Activated CD4-positive, CD25-positive, alpha-beta regulatory T cell treated with anti-CD3 and anti-CD28 coated beads, Interleukin-2, amount 50 U/mL, for 16 hours (primary cell): Measurements from ENCODE around the gene DENR.
"Not testable (repeated sequence)": the region's sequence is repeated elsewhere in the genome, so short reads cannot be mapped to it uniquely, and the experiment has no call there.

ENCODE experiments used
- DNase-seq: peaks from one replicate; pipeline ENCODE4 v3.0.0-alpha.2; 2020; ENCODE audit warnings: low read depth, low spot score

DENR gene, protein sequence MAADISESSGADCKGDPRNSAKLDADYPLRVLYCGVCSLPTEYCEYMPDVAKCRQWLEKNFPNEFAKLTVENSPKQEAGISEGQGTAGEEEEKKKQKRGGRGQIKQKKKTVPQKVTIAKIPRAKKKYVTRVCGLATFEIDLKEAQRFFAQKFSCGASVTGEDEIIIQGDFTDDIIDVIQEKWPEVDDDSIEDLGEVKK

GRCh38 chr12:122752464-122753318, at the start of gene DENR:
TSS of gene DENR (plus strand) at chr12:122752824. CDS start at chr12:122753702, 878 bp downstream.
- peak; percentile 98 for DNase-seq

DNA sequence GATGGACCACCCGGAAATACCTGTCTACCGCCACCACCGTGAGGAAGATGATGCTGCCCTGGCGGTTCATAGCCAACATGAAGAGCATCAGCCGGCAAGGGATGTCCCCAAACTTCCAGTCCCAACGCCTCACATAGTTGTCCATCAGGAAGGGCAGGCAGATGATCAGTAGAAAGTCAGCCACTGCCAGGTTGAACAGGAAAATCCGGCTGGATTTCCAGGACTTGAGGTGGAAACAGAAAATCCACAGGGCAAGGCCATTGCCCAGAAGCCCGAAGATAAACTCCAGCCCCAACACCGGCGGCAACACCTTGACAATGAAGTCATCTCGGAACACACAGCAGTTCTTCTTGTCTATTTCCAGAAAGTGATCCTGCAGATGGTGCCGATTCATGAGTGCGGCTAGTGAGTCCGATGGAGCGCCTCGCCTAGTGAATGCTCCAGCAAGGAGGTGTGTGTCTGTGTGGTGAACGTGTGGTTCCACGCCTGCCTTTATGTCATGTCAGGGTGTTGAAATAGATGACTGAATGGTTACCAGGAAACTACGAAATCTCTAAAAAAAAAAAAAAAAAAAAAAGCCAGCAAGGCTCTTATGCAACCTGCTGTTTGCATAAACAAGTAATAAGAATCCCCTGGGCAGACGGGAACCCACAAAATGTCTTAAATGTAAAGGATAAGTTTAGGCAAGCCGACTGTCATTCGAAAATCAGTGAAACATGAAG, 49.6 kb upstream of the DENR start, which contains the start of gene HCAR2:
HCAR2 (minus strand) TSS at position 468 of the 722 bp plus-strand sequence; CDS start at position 394, 74 bp downstream.
- not testable (repeated sequence) for DNase-seq

DNA sequence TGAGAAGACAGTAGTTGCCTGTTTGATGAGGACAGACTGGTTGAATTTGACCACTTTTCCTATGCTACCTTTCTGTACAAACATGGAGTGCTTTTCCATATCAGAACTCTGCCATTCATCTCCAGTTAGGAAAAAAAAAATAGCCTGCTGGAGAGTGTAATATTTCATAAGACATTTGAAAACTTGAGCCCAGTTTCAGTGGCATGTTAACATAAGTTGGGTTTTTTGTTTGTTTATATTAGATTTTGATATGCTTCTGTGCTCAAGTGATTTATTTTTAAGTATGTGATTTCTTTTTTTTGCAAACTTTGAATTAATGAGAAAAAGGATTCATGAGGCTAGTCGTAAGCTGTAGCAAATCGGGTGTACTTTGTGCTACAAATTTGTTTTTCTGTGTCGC, 48.8 kb upstream of the DENR start:
- DNase-seq: not testable (repeated sequence)

GRCh38 chr12:122709287-122709686, 43.3 kb upstream of the DENR start:
- not testable (repeated sequence) for DNase-seq

DNA sequence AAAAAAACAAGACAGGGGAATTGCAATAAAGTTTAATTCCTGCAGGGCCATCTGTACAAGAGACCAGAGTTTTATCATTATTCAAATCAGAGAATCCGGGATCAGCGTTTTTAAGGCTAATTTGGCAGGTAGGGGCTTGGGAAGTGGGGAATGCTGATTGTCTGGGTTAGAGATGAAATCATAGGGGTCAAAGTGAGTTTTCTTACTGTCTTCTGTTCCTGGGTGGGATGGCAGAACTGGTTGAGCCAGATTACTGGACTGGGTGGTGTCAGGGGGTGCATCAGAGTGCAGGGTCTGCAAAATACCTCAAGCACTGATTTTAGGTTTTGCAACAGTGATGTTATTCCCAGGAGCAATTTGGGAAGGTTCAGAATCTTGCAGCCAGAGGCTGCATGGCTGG, 42.3 kb upstream of the DENR start:
- DNase-seq: not testable (repeated sequence)

- DNase-seq: not testable (repeated sequence)
These were observed 41.4 kb upstream of the DENR start for GRCh38 chr12:122711266-122711665.

DNA sequence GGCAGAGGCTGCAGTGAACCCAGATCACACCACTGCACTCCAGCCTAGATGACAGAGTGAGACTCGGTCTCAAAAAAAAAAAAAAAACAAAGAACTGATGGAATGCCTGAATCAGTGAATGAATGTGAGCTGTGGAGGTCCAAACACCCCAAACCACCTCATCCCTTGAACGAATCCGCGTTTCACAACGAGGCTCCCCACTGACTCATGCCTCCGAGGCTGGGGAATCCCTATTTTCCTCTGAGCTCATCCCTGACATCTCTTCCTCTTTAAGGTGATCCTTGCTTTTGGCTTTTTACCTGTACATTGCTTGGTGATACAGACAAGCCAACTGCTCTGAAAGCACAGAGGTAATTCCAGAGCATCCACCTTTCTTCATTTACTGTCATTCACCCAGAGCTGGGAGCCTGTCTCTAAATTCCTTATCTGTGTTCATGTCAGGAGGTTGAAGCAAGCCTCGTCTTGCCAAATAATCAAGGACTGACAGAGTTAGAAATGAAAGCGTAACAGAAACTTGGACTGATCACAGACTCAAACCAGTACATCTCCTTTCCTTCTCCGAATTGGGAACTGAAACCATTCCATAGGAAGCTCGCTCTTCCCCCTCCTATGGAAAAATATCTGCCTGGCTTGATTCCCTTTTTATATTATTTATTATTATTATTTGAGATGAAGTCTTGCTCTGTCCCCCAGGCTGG, 39.0 kb upstream of the DENR start:
- not testable (repeated sequence) for DNase-seq

- DNase-seq: not testable (repeated sequence)
These were observed 37.4 kb upstream of the DENR start for GRCh38 chr12:122715211-122715610.

GRCh38 chr12:122716658-122717057, 36.0 kb upstream of the DENR start, which contains the start of gene HCAR3:
TSS of gene HCAR3 (minus strand) at chr12:122716811. CDS start at chr12:122716737, 74 bp downstream.
- not testable (repeated sequence) for DNase-seq

DNA sequence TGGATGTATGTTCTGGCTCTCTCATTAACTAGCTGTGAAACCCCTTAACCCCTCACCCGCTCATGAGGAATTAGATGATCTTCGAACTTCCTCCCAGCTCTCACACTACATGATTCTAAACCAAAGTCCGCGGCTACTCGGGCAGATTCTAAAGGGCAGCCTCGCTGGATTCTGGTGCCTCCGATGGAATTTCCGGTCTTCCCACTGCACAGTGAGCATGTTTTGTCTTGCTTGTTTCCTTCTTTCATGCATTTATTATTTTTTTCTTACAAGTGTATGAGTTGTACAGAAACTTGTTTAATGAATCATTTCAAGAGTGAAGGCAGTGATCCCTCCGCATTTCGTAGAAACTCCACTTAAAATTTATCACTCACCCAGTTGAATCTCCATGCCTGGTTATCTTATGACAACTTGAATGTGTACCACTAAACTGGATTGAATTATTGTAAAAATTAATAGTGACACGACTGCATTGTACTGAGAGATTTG, 31.5 kb upstream of the DENR start:
- DNase-seq: no peak

GRCh38 chr12:122722387-122722786, 30.2 kb upstream of the DENR start:
- no peak for DNase-seq

- no peak for DNase-seq
These were observed 27.9 kb upstream of the DENR start for GRCh38 chr12:122724641-122725243.

- no peak for DNase-seq
These were observed 27.1 kb upstream of the DENR start for GRCh38 chr12:122725452-122726079.

- DNase-seq: no peak
These were observed 26.5 kb upstream of the DENR start for GRCh38 chr12:122726080-122726558.

GRCh38 chr12:122729583-122730214, 22.9 kb upstream of the DENR start:
- DNase-seq: no peak

- DNase-seq: no peak
These were observed 22.2 kb upstream of the DENR start, which contains the start of gene HCAR1 for GRCh38 chr12:122730215-122731014. TSS of gene HCAR1 (minus strand) at chr12:122730844. CDS start at chr12:122730339, 505 bp downstream.

GRCh38 chr12:122732170-122732569, 20.5 kb upstream of the DENR start:
- DNase-seq: no peak

- DNase-seq: no peak
These were observed 20.0 kb upstream of the DENR start for GRCh38 chr12:122732611-122733010.

DNA sequence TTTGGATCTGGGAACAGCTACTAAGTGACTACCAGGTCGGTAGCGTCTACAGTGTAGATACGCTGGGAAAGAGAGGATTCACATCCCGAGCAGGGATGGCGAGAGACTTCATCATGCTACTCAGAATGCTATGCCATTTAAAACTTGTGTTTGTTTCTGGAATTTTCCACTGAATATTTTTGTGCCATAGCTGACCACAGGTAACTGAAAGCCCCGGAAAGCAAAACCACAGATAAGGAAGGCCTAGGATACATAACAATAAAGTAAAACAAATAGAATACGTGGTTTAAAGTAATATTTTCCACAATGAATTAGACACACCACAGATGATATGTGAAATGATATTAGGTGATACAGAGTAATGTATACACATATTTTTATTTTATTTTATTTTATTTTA, 14.1 kb upstream of the DENR start:
- DNase-seq: no peak
